NCI-H774 (cell line): ENCODE data around the gene SLC29A3.
"Not testable (repeated sequence)": the region's sequence is repeated elsewhere in the genome, so short reads cannot be mapped to it uniquely, and the experiment has no call there.

ENCODE experiments used
- DNase-seq: peaks from one replicate; lab custom pipeline; 2025; lab: John Stamatoyannopoulos, UW

SLC29A3 gene

DNA sequence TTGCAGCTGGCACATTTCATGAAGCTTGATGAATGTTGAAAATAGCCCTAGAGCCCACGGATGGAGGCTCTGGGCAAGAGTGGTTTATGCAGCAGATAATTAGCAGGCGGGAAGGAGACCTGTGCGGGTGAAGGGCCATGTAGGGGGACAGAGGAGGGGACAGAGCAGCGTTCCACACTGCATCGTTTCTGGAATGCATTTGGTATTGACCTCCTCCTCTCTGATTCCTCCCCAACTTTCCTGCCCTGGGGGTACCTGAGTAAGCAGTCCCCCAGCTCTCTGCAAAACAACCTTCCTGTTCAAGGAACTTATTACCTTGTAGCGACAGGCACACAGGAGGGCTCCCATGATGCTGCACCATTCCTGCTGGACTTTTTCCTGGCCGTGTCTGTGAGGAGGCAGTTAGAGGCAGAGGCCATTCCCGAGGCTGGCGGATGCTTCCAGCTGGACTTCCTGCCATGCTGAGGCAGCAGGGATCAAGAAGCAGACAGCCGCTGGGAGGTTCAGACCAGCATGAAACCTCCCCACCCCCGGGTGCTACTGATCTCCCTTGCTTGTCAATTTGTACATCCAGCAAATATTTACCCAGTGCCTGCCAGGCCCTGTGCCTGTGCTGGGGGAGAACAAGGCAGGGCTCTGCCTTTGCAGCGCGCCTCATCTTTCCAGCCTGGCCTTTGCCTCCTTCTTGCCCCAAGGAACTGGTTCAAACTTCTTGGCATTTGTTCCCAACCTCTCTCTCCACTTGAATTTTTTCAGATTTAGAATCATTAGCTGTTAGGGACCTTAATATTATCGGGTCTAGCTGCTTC lies 28.7 kb downstream of the SLC29A3 start:
- DNase-seq: no peak

DNA sequence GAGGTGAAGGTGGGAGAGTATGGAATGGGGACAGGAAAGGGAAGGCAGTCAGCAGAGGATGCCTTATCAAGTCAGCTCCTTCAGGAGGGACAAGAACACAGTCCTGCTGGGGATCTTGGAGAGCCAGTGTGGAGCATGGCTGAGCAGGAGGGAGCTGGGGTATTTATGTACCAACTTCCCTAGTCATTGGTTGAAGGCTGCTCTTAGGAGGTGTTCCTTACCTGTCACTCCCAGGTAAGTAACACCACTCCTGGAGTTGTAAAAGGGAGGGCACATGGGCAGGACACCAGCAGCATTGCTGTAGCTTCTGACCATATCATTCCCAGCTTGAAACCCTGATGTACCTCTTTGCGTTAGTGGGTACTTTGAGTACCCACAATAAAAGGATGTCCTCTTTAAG lies 29.8 kb downstream of the SLC29A3 start:
- no peak for DNase-seq

DNA sequence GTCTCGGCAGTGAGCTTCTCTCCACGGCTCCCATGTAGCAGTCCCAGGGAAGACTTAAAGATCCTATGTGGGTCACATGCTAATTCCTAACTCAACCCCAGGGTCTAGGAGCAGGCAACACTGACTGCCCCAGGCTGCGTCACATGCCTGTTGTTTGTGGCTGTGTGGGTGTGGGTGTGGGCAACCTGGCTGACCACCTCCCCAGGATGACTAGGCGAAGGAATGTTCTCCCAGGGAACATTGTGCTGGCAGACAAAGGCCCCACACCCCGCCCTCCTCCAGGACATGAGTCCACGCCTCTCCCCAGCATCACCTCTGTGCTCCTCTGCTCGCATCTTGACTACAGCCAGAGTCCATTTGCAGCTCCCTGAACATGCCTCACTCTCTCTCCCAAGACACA lies 30.3 kb downstream of the SLC29A3 start:
- DNase-seq: no peak

DNA sequence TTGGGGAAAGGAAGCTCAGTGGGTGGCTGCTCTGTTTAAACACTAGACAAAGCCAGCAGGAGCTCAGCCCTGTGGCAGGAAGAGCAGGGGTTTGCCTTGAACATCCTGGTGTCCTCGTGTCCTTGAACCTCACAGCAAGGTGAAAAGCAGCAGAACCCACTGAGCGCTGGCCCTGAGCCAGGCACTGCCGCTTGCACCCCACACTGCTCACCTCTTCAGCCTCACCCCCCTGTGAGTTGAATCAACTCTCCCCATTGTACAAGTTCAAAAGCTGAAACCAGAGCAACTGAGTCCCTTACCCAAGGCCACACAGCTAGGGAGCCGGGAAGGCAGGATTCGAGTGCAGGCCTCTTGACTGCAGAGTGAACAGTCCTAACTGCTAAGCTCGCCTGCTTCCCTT lies 32.0 kb downstream of the SLC29A3 start:
- no peak for DNase-seq

DNA sequence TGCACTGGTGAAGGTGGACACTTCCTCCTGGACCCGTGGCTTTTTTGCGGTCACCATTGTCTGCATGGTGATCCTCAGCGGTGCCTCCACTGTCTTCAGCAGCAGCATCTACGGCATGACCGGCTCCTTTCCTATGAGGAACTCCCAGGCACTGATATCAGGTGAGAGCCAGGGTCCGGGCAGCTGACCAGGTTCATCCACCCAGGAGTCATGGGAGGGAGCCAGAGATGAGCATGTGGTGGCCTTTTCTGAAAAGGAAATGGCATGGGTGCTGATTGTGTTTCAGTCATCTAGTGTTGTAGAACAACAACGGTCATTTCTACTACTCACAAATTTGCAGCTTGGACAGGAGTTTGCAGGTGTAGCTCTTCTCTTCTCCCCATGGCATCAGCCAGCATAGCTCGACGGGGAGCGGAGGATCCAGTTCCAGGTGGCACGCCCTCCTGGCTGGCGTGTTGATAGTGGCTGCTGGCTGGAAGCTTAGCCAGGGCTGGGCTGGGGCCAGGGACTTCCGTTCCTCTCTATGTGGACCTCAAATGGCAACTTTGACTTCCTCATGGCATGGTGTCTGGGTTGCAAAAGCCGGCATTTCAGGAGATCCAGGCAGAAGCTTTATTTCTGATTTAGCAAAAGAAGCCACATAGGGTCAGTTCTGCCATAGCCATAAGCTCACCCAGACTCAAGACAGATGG lies 32.7 kb downstream of the SLC29A3 start:
- no peak for DNase-seq

DNA sequence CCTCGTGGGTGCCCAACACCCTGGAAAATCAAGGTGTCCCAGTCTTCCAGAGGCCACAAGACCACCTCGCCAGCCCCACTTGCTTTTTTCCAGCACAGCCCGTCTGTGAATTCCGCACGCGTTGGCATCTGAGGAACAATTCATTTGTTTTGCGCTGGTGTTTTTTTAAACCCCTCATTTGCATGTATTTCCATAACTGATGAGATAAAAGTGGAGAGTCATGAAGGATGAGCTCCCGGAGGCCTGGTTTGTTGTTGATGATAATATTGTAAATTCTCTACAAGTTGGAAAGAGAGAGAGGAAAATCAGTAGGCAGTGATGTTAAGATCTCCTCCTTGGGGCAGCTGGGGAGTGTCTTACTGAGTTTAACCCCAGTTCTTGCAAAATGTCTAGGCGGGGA lies 34.6 kb downstream of the SLC29A3 start:
- DNase-seq: no peak

DNA sequence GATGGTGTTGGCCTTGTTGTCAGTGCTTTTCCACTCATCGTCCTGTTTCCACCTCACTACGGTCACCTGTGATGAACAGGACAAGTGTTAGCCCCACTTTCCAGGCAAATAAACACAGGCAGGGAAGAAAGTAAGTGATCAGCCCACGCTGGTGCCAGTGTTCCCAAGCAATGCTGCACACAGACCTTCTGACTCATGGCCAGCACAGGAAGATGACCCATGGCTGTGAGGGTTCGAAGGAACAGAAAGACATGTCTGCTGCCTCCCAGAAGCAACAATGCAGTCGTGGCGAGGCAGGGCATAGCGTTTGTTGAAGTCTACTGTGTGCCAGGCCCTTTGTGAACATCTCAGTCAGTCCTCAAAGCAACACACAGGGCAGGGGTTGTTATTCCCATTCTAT lies 35.7 kb downstream of the SLC29A3 start:
- no peak for DNase-seq

DNA sequence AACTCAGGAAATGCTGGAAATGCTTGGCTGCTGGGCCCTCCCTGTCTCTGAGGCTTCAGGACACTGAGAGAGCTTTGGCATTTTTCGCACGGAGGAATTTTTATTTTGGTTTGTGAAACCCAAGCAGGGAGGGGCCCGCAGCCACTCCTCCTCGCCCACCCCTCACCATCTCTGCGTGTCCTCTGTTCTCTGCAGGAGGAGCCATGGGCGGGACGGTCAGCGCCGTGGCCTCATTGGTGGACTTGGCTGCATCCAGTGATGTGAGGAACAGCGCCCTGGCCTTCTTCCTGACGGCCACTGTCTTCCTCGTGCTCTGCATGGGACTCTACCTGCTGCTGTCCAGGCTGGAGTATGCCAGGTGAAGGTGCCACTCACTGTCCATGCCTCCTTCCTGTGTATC lies 36.8 kb downstream of the SLC29A3 start:
- no peak for DNase-seq

DNA sequence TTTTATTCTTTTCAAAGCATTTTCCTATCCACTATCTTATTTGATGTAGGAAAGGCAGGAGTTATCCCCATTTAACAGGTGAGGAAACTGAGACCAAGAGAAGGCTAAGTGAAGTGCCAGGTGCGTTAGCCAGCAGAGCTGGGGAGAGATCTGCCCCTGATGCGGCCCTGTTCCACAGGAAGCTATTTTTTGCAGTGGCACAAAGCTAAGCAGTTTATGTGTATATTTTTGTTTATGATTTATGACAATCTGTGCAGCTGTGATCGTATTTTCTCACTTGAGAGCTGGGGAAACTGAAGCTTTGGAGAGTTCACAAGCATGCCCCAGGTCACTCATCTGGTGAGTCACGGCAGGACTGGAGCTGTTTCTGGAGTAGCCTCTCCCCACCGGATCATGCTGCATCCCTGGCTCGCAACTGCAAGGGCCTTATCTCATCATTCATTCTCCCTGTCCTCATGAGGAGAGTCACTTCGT lies 38.8 kb downstream of the SLC29A3 start:
- no peak for DNase-seq

DNA sequence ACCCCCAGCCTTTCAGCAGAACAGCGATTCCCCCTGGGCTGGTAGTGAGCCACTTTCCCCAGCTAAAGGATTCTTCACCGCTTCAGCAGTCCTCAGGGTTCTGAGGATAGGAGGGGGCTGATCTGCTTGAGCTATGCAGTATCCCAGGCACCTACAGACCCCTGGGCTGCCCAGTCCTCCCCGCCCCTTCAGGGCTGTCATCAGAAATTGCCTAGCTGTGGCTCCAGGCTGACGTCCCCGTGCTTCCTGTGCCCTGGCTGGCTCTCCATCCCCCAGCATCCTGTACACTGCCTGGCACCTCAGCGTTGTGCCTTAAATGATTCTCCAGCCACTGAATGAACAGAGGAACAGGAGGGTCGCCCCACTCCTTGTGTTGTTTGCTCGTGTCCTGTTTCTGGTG lies 39.2 kb downstream of the SLC29A3 start:
- no peak for DNase-seq

DNA sequence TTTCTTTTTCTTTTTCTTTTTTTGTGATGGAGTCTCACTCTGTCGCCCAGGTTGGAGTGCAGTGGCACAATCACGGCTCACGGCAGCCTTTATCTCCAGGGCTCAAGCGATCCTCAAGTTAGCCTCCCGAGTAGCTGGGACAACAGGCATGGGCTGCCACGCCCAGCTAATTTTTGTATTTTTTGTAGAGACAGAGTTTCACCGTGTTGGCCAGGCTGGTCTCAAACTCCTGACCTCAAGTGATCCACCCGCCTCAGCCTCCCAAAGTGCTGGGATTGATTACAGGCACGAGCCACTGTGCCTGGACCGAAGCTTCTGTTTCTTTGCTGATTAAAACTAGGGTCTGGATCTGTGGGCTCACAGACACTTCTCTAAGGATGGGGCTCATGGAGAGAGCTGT lies 39.8 kb downstream of the SLC29A3 start:
- not testable (repeated sequence) for DNase-seq

DNA sequence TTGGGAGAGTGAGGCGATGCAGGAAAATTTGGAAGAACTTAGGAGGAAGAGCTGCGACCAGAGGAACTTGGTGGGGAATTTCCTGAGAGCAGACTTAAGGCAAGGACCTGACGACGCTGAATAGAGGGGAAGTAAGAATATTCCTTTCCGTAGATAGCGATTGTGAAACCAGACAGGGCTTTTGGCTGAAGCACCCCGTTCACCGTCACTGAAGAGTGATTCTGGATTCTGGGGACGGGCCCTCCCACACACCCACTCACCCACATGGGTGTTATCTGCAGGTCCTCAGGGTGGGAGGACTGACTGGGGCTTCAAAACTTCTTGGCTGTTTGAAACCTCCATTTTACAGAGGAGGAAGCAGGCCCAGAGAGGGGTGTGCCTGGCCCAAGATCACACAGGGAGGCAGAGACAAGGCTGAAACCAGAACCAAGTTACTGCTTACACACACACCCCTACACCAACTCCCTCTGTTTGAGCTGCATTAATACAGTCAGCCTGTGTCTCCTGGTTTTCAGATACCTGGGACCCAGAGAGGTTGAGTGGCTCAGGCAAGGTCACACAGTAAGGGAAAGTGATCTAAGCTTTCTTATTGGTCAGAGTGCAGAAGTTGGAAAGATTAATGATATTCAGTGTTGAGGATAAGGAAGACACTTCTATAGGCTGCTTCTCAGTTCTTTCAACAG lies 40.4 kb downstream of the SLC29A3 start:
- DNase-seq: no peak

DNA sequence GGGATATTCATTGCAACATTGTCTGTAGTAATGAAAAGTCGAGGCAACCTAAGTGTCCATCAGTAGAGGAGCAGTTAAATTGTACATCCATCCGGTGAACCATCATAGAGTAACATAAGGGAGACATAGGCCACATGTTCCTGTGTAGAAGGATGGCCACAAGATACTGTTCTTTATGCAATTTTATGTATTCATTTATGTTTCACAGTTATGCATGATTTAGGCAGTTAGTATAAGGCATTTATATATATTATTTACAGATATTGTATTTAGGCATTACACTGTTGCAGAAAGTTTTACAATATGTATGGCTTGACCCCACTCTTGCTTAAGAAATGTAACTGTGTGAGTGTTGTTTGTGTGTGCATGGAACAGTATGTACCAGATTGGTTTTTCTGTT lies 41.7 kb downstream of the SLC29A3 start:
- DNase-seq: no peak

DNA sequence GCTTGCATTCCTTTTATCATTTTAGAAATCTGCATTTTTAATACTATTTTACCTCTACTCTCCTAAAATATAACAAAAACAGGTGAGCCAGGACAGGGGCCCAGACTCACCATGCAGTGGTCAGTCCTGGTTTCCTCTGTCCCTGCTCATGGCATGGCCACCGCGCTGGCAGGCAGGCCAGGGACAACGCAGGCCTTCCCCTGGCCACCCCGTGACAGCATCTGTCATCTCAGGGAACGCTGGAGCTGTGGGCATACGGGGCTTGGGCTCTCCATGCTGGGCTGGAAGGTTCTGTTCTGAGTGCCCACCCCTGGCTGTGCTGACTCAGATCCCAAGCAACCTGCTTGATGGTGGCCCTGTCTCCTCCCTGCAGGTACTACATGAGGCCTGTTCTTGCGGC lies 42.5 kb downstream of the SLC29A3 start:
- DNase-seq: no peak

DNA sequence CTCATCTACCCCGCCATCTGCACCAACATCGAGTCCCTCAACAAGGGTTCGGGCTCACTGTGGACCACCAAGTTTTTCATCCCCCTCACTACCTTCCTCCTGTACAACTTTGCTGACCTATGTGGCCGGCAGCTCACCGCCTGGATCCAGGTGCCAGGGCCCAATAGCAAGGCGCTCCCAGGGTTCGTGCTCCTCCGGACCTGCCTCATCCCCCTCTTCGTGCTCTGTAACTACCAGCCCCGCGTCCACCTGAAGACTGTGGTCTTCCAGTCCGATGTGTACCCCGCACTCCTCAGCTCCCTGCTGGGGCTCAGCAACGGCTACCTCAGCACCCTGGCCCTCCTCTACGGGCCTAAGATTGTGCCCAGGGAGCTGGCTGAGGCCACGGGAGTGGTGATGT lies 43.1 kb downstream of the SLC29A3 start:
- DNase-seq: no peak

DNA sequence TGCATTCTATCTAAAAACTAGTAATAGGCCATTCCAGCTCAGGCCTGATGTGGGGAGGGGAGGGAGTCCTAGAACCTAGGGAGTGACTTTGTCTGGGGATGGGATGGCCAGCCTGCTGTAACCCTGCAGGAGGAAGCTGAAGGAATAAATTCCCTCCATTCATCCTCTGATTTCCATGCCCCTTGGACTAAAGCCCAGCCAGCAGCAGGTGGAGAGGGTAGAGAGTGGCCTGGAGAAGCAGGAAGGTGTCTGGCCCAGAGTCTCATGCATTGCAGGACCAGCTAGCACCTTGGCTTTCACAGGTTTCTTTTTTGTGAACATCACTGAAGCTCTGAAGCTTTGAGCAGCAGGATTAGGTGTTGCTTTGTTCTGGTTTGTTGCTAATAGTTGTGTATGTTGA lies 44.9 kb downstream of the SLC29A3 start:
- no peak for DNase-seq

DNA sequence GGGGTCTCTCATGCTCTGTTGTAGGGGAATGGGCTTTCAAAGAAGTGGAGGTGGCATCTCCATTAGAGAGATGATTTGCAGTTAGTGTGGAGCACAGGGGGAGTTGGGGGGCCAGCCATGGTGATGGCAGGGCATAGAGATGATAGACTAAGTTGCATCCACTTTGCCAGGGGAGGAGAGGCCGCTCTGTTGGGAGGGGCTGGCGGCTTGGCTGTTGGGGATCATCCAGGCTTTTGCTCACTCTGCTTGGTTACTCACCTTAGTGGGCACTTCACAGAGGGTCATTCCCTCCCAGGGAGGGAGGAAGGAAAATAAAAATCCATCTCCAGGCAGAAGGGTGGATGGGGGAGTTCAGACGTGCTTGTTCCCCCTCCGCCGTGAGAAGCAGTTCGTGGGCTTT lies 46.3 kb downstream of the SLC29A3 start:
- DNase-seq: no peak

DNA sequence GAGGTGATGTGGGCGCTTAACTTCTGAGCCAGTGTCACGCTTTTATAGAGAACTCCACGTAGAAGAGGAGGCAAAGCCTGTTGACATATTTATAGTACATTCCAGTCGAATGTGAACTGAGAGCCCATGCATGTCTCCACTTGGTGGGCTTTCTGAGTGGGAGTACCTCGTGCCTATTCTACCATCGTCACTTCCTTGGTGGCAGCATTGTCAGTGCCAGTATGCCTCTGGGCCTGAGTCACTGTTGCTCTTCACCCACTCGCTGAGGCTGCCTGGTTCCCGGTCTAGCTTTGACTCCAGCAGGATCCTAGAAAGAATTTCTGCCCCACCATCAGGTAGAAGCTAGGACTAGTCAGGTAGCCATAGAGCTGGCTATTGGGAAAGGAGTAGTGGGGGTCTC lies 47.6 kb downstream of the SLC29A3 start:
- no peak for DNase-seq

DNA sequence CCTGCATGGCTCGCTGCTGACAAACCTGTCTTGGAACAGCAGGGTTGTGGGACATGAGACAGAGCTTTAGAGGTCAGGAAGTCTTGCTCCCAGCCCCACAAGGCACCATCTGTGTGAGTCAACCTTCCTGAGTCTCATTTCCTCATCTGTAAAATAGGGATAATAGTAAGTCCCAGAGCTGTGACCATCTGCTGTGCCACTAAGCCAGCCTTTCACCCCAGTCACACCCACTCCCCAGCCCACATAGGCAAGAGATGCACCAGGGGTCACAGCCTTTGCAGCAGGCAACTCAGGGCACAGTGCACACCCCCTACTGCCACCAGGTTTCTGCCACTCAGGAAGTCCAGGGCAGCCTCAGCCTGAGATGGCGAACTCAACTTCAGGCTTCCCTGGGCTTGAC lies 48.2 kb downstream of the SLC29A3 start:
- no peak for DNase-seq

DNA sequence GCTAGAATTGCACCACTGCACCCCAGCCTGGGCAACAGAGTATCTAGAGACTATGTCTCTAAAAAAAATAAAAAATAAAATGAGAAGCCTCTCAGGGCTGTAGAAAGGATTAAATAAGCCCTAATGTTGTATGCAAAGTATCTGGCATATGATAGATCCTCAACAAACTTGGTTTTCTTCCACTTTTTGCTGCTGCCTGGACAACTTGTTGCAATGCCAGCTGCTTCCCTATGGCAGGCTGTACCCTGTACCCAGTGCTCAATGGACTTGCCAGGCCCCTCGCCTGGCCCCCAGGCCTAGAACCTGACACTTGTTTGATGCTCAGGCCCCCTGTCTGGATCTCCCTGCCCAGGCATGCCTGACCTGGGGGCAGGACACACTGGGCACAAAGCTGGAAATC lies 49.1 kb downstream of the SLC29A3 start:
- no peak for DNase-seq

DNA sequence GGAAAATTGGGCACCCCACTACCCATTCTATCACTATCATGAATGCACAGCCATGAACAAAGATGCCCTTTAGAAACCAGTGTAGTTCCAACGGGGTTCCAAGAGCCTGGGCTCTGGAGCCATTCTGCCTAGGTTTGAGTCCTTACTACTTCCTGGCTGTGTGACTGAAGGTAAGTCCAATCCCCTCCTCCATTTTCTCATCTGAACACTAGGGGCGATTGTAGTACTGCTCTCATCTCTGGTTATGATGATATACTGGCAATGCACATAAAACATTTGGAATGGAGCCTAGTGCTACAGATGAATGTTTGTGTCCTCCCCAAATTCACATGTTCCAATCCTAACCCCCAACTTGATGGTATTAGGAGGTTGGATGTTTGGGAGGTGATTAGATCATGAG lies 49.6 kb downstream of the SLC29A3 start:
- no peak for DNase-seq

DNA sequence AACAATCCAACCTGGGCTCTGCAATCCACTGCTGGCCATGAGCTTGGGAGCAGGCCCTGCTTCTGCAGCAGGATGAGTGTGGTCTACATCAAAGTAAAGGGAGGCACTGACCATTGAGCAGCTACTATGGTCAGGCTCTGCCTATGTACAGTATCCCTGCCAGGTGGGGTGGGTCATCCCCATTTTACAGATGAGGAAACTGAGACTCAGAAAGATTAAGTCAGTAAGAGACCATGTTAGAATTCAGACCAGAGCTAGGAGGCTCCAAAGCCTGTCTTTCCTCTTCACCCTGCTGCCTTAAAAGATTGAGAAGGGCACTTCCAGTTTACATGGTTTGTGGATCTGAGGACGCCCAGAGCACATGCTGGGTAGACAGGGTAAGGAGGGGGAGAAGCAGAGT lies 50.5 kb downstream of the SLC29A3 start:
- no peak for DNase-seq

DNA sequence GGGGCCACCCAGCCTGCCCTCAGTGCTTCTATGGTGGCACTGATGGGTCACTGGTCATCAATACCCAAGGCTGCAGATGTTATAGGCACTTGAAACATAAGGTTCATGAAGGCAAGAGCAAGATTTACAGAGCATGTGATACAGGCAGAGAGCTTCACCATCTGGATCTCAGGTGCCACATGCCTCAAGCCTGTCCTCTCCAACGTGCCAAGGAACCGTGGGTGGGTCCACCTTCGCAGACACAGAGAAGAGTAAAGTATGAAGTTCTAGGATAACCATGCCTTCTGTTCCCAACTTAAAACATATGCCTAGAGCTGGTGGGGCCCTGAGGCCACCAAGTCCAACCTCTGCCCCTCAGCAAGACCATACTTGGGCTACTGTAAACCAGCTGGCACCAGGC lies 51.0 kb downstream of the SLC29A3 start:
- DNase-seq: no peak
